IMR-90 (cell line): ENCODE results near the gene U2SURP. TPM values are rescaled to one million over a fixed set of nuclear protein-coding genes. Genes with fewer than 3 reads are reported as not detected.

ENCODE experiments used
- ATAC-seq: fragments of 200-7000 bp; cut with Tn5 transposase; 2 replicates; pipeline ENCODE4 v1.9.1; 2020; ENCODE audit warnings: low read depth, mild to moderate bottlenecking, moderate library complexity
- BruUV-seq: library from RNA; stranded (reverse); fragments of 400-500 nt; replicated peaks from 2 replicates; lab custom pipeline; 2021; lab: Mats Ljungman, UMichigan
- CTCF ChIA-PET: fragments of 300-600 bp; formaldehyde crosslinking; extraction: SDS; loops from one replicate; lab custom pipeline; 2021; ENCODE audit warnings: antibody characterized with exemption; lab: Yijun Ruan, JAX
- POLR2A ChIA-PET: fragments of 300-600 bp; sonication (Branson Sonifier 250); formaldehyde crosslinking; loops from one replicate; lab custom pipeline; 2022; ENCODE audit warnings: antibody characterized with exemption; ENCODE audit not compliant: unreplicated experiment; lab: Charles Lee
- DNase-seq: peaks from one replicate; pipeline ENCODE4 v3.0.0; 2013
- H2AFZ ChIP-seq: replicated peaks from 2 replicates; pipeline ENCODE3; 2013; ENCODE audit warnings: low read length, mild to moderate bottlenecking; ENCODE audit not compliant: poor library complexity
- H2AK5ac ChIP-seq: 2 replicates; pipeline ENCODE4 v1.6.1; 2013; ENCODE audit warnings: low read depth, low read length, inconsistent platforms
- H2AK9ac ChIP-seq: replicated peaks from 2 replicates; pipeline ENCODE3; 2013; ENCODE audit warnings: mild to moderate bottlenecking, low read depth, low read length, moderate library complexity; ENCODE audit not compliant: poor library complexity
- H2BK120ac ChIP-seq: 2 replicates; pipeline ENCODE4 v1.6.1; 2013; ENCODE audit warnings: low read depth, low read length, inconsistent platforms
- H2BK15ac ChIP-seq: 3 replicates; pipeline ENCODE4 v1.6.1; 2013; ENCODE audit warnings: low read depth, low read length, inconsistent platforms
- H2BK20ac ChIP-seq: 2 replicates; pipeline ENCODE4 v1.6.1; 2013; ENCODE audit warnings: low read depth, mild to moderate bottlenecking, inconsistent platforms, low read length, moderate library complexity
- H2BK5ac ChIP-seq: 2 replicates; pipeline ENCODE4 v1.6.1; 2013; ENCODE audit warnings: mild to moderate bottlenecking, low read depth, low read length, inconsistent platforms; ENCODE audit not compliant: poor library complexity, severe bottlenecking
- H3K14ac ChIP-seq: replicated peaks from 2 replicates; pipeline ENCODE4 v1.6.1; 2013; ENCODE audit warnings: low read depth, low read length, inconsistent platforms
- H3K18ac ChIP-seq: 2 replicates; pipeline ENCODE4 v1.6.1; 2013; ENCODE audit warnings: low read depth, low read length, control low read depth
- H3K23ac ChIP-seq: 2 replicates; pipeline ENCODE4 v1.6.1; 2013; ENCODE audit warnings: low read depth, low read length, inconsistent platforms
- H3K27ac ChIP-seq: 2 replicates; pipeline ENCODE4 v1.5.1; 2013; ENCODE audit warnings: mild to moderate bottlenecking, control low read depth, low read length; ENCODE audit not compliant: insufficient read depth
- H3K27me3 ChIP-seq: 2 replicates; pipeline ENCODE4 v1.6.1; 2013; ENCODE audit warnings: low read length; ENCODE audit not compliant: control insufficient read depth, insufficient read depth
- H3K36me3 ChIP-seq: 2 replicates; pipeline ENCODE4 v1.6.1; 2013; ENCODE audit warnings: low read length, mixed read lengths; ENCODE audit not compliant: control insufficient read depth, insufficient read depth
- H3K4ac ChIP-seq: 2 replicates; pipeline ENCODE4 v1.6.1; 2013; ENCODE audit warnings: low read depth, low read length, inconsistent platforms
- H3K4me1 ChIP-seq: 2 replicates; pipeline ENCODE4 v1.6.1; 2013; ENCODE audit warnings: low read length, mixed read lengths; ENCODE audit not compliant: control insufficient read depth, insufficient read depth
- H3K4me2 ChIP-seq: 2 replicates; pipeline ENCODE4 v1.6.1; 2013; ENCODE audit warnings: low read depth, mild to moderate bottlenecking, control low read depth, low read length, moderate library complexity
- H3K4me3 ChIP-seq: 2 replicates; pipeline ENCODE4 v1.5.1; 2013; ENCODE audit warnings: low read depth, mild to moderate bottlenecking, control low read depth, low read length, moderate library complexity; ENCODE audit not compliant: insufficient read depth
- H3K56ac ChIP-seq: 2 replicates; pipeline ENCODE4 v1.6.1; 2013; ENCODE audit warnings: low read length, inconsistent platforms; ENCODE audit not compliant: insufficient read depth; ENCODE audit errors: extremely low read depth
- H3K79me1 ChIP-seq, 2 experiments: 2 replicates each; pipeline ENCODE4 v1.6.1; 2013; ENCODE audit warnings: low read length in 2 of 2, inconsistent platforms in 1 of 2, low read depth in 1 of 2
- H3K9ac ChIP-seq: 2 replicates; pipeline ENCODE4 v1.6.1; 2013; ENCODE audit warnings: low read depth, low read length, control low read depth
- H3K9me1 ChIP-seq: 2 replicates; pipeline ENCODE4 v1.6.1; 2013; ENCODE audit warnings: low read length, inconsistent platforms; ENCODE audit not compliant: insufficient read depth
- H3K9me3 ChIP-seq: 2 replicates; pipeline ENCODE4 v1.6.1; 2013; ENCODE audit warnings: low read length; ENCODE audit not compliant: control insufficient read depth, insufficient read depth
- H4K20me1 ChIP-seq: 2 replicates; pipeline ENCODE4 v1.6.1; 2013; ENCODE audit warnings: low read length, inconsistent platforms; ENCODE audit not compliant: insufficient read depth
- H4K5ac ChIP-seq: 2 replicates; pipeline ENCODE4 v1.6.1; 2013; ENCODE audit warnings: mild to moderate bottlenecking, low read depth, low read length, control low read depth
- H4K8ac ChIP-seq, 2 experiments: 2 replicates each; pipeline ENCODE4 v1.6.1; 2013; ENCODE audit warnings: low read depth in 2 of 2, low read length in 2 of 2, control low read depth in 1 of 2, inconsistent platforms in 1 of 2
- H4K91ac ChIP-seq: 2 replicates; pipeline ENCODE4 v1.6.1; 2013; ENCODE audit warnings: low read depth, low read length, inconsistent platforms; ENCODE audit not compliant: insufficient read depth
- NFE2L2 ChIP-seq: fragments of 150-350 bp; IDR thresholded peaks from 2 replicates; pipeline ENCODE4 v1.6.1; 2016; ENCODE audit warnings: low read depth, mild to moderate bottlenecking, low read length
- POLR2A ChIP-seq: IDR thresholded peaks from 2 replicates; pipeline ENCODE4 v1.6.1; 2012; ENCODE audit warnings: mild to moderate bottlenecking, low read depth, low read length
- SMC3 ChIP-seq: fragments of 150-350 bp; IDR thresholded peaks from 2 replicates; pipeline ENCODE4 v1.6.1; 2016; ENCODE audit warnings: low read depth, mild to moderate bottlenecking, antibody characterized with exemption, low read length, moderate library complexity
- WGBS, 2 experiments: methylation state at CpG; one replicate each; pipeline versions ENCODE4 v1.1.5 to v1.1.7; 2013; ENCODE audit warnings: missing lambda C conversion rate in 2 of 2; ENCODE audit not compliant: insufficient read length in 1 of 2; ENCODE audit errors: extremely low coverage in 2 of 2; 5-methylcytosine and 5-hydroxymethylcytosine counted together
- dilution Hi-C: fragments of 300-500 bp; cut with HindIII; formaldehyde crosslinking; loops from one replicate; pipeline ENCODE4 v1.14.3; 2018; ENCODE audit warnings: low sequenced_read_pairs; ENCODE audit not compliant: unreplicated experiment
- in situ Hi-C: fragments of 300-500 bp; cut with MboI; formaldehyde crosslinking; loops from 3 replicates; pipeline ENCODE4 v1.14.3; 2019; ENCODE audit warnings: low sequenced_read_pairs, inconsistent platforms, mixed read lengths
- intact Hi-C: fragments of 100-400 bp; cut with micrococcal nuclease; formaldehyde crosslinking; loops from 2 replicates; pipeline ENCODE4 v1.10.0; 2022
- polyA plus RNA-seq, 3 experiments: library from polyadenylated mRNA; depleted of rRNA; stranded (reverse); fragments of >200 nt; gene quantifications; 2 replicates each; pipeline ENCODE4 v1.2.3, GENCODE V29; 2012; ENCODE audit warnings: low replicate concordance in 1 of 3
- total RNA-seq: library from RNA; depleted of rRNA; stranded (reverse); fragments of >200 nt; gene quantifications from 2 replicates; pipeline ENCODE4 v1.2.3, GENCODE V29; 2012

U2SURP gene
- total and polyA plus RNA-seq, 2 of the 4 experiments (the other 2 are of a cell fraction): 24.8 to 29.4 TPM

DNA sequence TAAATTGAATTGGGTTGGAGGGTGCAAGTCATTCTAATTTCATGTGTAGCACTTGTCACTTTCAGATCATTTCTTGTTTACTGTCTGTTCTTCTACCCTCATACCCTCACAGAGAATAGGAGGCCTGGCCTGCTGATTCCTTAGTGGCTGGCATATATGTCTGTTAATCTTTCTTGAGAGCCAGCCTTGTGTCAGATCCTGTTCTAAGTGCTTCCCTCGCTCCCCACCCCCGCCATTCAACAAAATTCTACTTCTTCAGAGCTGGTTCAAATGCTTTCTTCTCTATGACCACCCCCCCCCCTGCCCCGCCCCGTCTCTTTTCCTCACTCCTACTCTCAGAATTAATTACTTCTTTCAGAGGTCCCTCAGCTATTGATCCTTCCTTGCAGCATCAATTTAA is 1.5 kb upstream of the U2SURP start:
- H3K27me3 ChIP-seq: no peaks in the 10 kb centered on the region
- peak overlapping the region; percentile 89 for H2BK5ac ChIP-seq
- no peak overlapping the region for H2BK15ac ChIP-seq
- ChIA-PET CTCF (no interaction called here), POLR2A (no interaction called here)
- peak overlapping the region; percentile 74 to 95; a peak in 3 of 4 replicates for H4K8ac ChIP-seq
- H3K4me1 ChIP-seq: peaks cover 3% of the 10 kb centered on the region; the same call in 1 of the 2 replicates
- H3K4me3 ChIP-seq: no peak overlapping the region
- H3K23ac ChIP-seq: peak overlapping the region; percentile 39; the same call in 1 of the 2 replicates
- H3K18ac ChIP-seq: no peak overlapping the region
- no peak overlapping the region for H2AFZ ChIP-seq
- H3K4ac ChIP-seq: no peak overlapping the region; the same call in 1 of the 2 replicates
- peak overlapping the region; percentile 39; the same call in 1 of the 2 replicates for H3K4me2 ChIP-seq
- H3K27ac ChIP-seq: no peak overlapping the region
- no peak for TF ChIP-seq SMC3
- no peak for TF ChIP-seq NFE2L2
- TF ChIP-seq POLR2A: no peak
- no peaks in the 10 kb centered on the region for H3K36me3 ChIP-seq
- 0 out of 2 replicates have a peak overlapping the region, but pooled peaks have one; percentile 27 for H3K14ac ChIP-seq
- DNase-seq (no peak), ATAC-seq (no peak)
- H2BK120ac ChIP-seq: no peak overlapping the region; the same call in 1 of the 2 replicates
- no CpG with 5 or more reads among the region's 4 CpGs for WGBS, 2 experiments
- H2AK5ac ChIP-seq: no peak overlapping the region
- peaks cover 6% of the 10 kb centered on the region; the same call in 1 of the 2 replicates for H4K20me1 ChIP-seq
- in situ Hi-C loops: no loop called here
- no peak overlapping the region for H4K91ac ChIP-seq
- H2BK20ac ChIP-seq: no peak overlapping the region
- H3K9me3 ChIP-seq: no peaks in the 10 kb centered on the region
- no peaks in the 10 kb centered on the region; the same call in 1 of the 2 replicates for H3K9me1 ChIP-seq
- no TSS peak for BruUV-seq
- H4K5ac ChIP-seq: peak overlapping the region; percentile 25; the same call in 1 of the 2 replicates
- H3K9ac ChIP-seq: peak overlapping the region; percentile 93; the same call in 1 of the 2 replicates
- dilution Hi-C loops: no loop called here
- intact Hi-C loops: loop anchor here (5.0 kb wide), 1 partner anchor 423 kb away; the partner anchor contains the start of gene ATR
- H3K79me1 ChIP-seq: peaks cover 7 to 16% of the 10 kb centered on the region in 2 experiments; a peak in 2 of 4 replicates
- H3K56ac ChIP-seq: no peak overlapping the region
- H2AK9ac ChIP-seq: no peak overlapping the region
